Lower leg skin (tissue), 4 donors: Measurements from ENCODE around the gene INF2. TPM values are rescaled to one million over a fixed set of nuclear protein-coding genes. Genes with fewer than 3 reads are reported as not detected.
A peak's percentile ranks its signal among the peaks of the same experiment; 100 is the strongest.

Experiments
- DNase-seq, 2 donors: peaks; one replicate each; pipeline ENCODE4 v3.0.0-alpha.2; 2019; ENCODE audit warnings: low spot score in 2 of 2
- H3K4me3 ChIP-seq: fragments of 200-600 bp; sonication (generic); 2 replicates; pipeline ENCODE4 v1.5.1; 2017; ENCODE audit warnings: mild to moderate bottlenecking, low read depth; ENCODE audit not compliant: poor library complexity, severe bottlenecking
- CTCF ChIP-seq, 3 donors: fragments of 450-650 bp; IDR thresholded peaks; one replicate each; pipeline ENCODE4 v1.5.1; 2016; ENCODE audit warnings: antibody characterized with exemption in 3 of 3, mild to moderate bottlenecking in 3 of 3, moderate library complexity in 2 of 3
- POLR2A ChIP-seq, 2 donors: fragments of 450-650 bp; IDR thresholded peaks; one replicate each; pipeline ENCODE4 v1.6.1; 2016 to 2017; ENCODE audit warnings: antibody characterized with exemption in 2 of 2, mild to moderate bottlenecking in 1 of 2, moderate library complexity in 1 of 2
- WGBS, 2 donors: methylation state at CpG; one replicate each; pipeline ENCODE4 v1.1.5; 2018; 5-methylcytosine and 5-hydroxymethylcytosine counted together
- intact Hi-C: fragments of 100-400 bp; cut with DNase I; formaldehyde crosslinking; loops from one replicate; pipeline ENCODE4 v1.15.0; 2023; ENCODE audit warnings: low total_unique reads
- total RNA-seq, 4 donors: library from RNA; depleted of rRNA; stranded (reverse); fragments of >200 nt; gene quantifications; one replicate each; pipeline ENCODE4 v1.1.0, GENCODE V29; 2016

The INF2 gene
- total RNA-seq, 4 donors from 2014 or later, result 63.8 to 121 (median 83.9) TPM

- no peak for TF ChIP-seq CTCF (IDR thresholded peaks at IDR 0.05)
- no peak for TF ChIP-seq POLR2A (IDR thresholded peaks at IDR 0.05)
- intact Hi-C loops, result no loop called here
- DNase-seq, result no peak
- WGBS, 2 donors, result 38 to 45% methylated on average over 12 to 19 of the region's 29 CpGs
- no peak overlapping the region for H3K4me3 ChIP-seq
Measured at GRCh38 chr14:104676694-104677511, 12.5 kb upstream of the INF2 start.

- intact Hi-C loops, result no loop called here
- WGBS, 2 donors, result 1% methylated on average over 36 to 40 of the region's 43 CpGs
- peak; percentile 61 to 93 for DNase-seq
- TF ChIP-seq CTCF (IDR thresholded peaks at IDR 0.05) (no peak), POLR2A (IDR thresholded peaks at IDR 0.05) (peak in 1 of 2 donors; percentile 4)
- H3K4me3 ChIP-seq, result peak overlapping the region; percentile 23
Measured at GRCh38 chr14:104677512-104678332, 11.7 kb upstream of the INF2 start.

GRCh38 chr14:104678346-104678745 is 11.1 kb upstream of the INF2 start:
- TF ChIP-seq CTCF (IDR thresholded peaks at IDR 0.05) (no peak), POLR2A (IDR thresholded peaks at IDR 0.05) (no peak)
- WGBS, 2 donors, result 11 to 12% methylated on average over 13 of the region's 13 CpGs
- intact Hi-C loops, result no loop called here
- DNase-seq, result no peak
- peak overlapping the region; percentile 23 for H3K4me3 ChIP-seq

GRCh38 chr14:104678901-104679705 is 10.3 kb upstream of the INF2 start:
- no peak overlapping the region for H3K4me3 ChIP-seq
- no peak for DNase-seq
- TF ChIP-seq CTCF (IDR thresholded peaks at IDR 0.05) (no peak), POLR2A (IDR thresholded peaks at IDR 0.05) (no peak)
- WGBS, 2 donors, result 65 to 79% methylated on average over 10 to 18 of the region's 18 CpGs
- intact Hi-C loops, result no loop called here

- peak in 1 of 2 donors; percentile 89 for DNase-seq
- intact Hi-C loops, result no loop called here
- 45 to 63% methylated on average over 15 to 16 of the region's 21 CpGs for WGBS, 2 donors
- TF ChIP-seq POLR2A (IDR thresholded peaks at IDR 0.05), result no peak
- no peak for TF ChIP-seq CTCF (IDR thresholded peaks at IDR 0.05)
- no peak overlapping the region for H3K4me3 ChIP-seq
Measured at GRCh38 chr14:104680056-104680805, 9.2 kb upstream of the INF2 start.
